GM18508 (cell line): ENCODE measurements around the gene C9orf152.
"Not testable (repeated sequence)": the region's sequence is repeated elsewhere in the genome, so short reads cannot be mapped to it uniquely, and the experiment has no call there.

Experiments
- ATAC-seq: cut with Tn5 transposase; IDR thresholded peaks from one replicate; pipeline ENCODE4 v1.9.1; 2021; ENCODE audit warnings: moderate number of reproducible peaks; ENCODE audit not compliant: insufficient read depth, unreplicated experiment

The C9orf152 gene

GRCh38 chr9:110217656-110218099, 9.7 kb upstream of the C9orf152 start:
- ATAC-seq = no peak

GRCh38 chr9:110214586-110215355, 6.8 kb upstream of the C9orf152 start:
- ATAC-seq = no peak

GRCh38 chr9:110214090-110214489, 6.1 kb upstream of the C9orf152 start:
- ATAC-seq = no peak

GRCh38 chr9:110213413-110214044, 5.6 kb upstream of the C9orf152 start:
- no peak for ATAC-seq

DNA sequence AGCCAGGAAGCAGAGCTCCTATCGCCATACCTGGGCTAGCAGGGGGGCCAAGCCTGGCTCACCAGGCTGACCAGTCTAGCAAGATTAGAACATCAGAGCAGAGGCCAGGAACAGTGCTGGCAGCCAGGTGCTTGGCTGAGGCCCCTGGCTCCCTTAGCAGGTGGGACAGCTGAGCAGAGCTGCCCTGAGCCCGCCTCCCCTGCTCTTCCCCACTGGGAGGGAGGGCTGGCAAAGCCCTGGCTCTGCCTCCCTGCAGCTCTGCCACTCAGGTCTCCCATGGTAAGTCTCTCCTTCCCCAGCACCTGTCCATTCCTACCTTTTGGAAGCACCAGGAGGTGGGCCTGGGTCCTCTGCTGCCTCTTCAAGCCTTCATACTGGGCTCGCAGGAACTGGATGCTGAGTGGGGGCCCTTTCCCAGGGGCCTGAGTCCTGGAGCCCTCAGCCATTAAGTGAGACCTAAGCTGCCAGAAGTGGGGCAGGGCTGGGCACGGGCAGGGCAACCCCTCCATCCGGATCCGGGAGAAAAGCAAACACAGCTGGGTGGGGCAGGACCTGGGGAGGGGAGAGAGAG, 803 bp downstream of the C9orf152 start:
- ATAC-seq = no peak

DNA sequence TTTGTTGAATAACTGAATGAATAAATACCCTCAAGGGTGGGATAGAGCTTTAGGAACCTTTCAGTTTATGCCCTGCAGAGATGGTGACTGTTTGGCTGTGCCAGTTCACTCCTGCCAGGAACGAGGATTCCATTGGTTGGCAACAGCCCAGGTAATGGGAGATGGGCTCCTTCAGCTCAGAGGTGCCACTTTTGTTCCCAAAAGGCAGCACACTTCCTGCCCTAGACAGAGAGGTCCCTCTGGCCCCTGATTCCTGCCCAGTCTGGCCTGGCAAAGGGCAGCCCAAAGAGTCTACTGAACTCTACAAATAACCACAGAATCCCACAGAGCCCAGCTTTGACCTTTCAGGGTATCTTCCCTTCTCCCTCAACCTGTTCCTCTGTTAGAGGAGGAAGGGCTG, 1.6 kb downstream of the C9orf152 start:
- no peak for ATAC-seq

GRCh38 chr9:110205612-110206011, 2.3 kb downstream of the C9orf152 start:
- not testable (repeated sequence) for ATAC-seq

DNA sequence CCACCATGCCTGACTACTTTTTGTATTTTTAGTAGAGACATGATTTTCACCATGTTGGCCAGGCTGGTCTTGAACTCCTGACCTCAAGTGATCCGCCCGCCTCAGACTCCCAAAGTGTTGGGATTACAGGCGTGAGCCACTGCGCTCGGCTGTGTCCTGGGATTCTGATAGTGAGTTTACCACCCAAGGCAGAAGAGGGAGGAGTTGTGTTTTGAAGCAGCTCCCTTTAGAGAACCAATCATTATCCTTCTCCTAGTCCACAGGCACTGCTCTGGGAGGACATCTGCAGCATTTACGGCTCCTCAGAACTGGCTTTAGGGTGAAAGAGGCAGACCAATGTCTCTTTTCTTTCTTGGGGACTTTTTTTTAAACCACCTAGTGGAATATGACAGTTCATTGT, 5.7 kb downstream of the C9orf152 start:
- ATAC-seq = no peak

GRCh38 chr9:110199643-110200042, 8.3 kb downstream of the C9orf152 start:
- no peak for ATAC-seq

DNA sequence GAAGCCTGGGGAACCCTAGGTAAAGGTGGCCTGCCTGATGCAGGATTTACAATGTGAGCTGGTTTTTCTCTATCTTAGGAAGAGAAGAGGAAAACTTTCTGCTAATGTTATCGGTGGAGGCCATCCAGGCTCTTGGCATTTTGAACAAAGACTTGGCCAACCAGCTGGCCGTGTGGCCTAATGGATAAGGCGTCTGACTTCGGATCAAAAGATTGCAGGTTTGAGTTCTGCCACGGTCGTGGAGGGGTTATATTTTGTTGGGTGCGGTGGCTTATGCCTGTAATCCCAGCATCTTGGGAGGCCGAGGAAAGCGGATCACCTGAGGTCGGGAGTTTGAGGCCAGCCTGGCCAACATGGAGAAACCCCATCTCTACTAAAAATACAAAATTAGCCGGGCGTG, 9.6 kb downstream of the C9orf152 start:
- ATAC-seq = no peak

GRCh38 chr9:110197330-110198187, 10.4 kb downstream of the C9orf152 start:
- no peak for ATAC-seq

DNA sequence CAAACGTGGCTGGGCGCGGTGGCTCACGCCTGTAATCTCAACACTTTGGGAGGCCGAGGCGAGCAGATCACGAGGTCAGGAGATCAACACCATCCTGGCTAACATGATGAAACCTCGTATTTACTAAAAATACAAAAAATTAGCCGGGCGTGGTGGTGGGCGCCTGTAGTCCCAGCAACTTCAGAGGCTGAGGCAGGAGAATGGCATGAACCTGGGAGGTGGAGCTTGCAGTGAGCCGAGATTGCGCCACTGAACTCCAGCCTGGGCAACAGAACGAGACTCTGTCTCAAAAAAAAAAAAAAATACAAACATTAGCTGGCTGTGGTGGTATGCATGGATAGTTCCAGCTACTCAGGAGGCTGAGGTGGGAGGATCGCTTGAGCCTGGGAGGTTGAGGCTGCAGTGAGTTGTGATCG, 11.9 kb downstream of the C9orf152 start:
- ATAC-seq = not testable (repeated sequence)

- no peak for ATAC-seq
These were observed 15.3 kb downstream of the C9orf152 start for GRCh38 chr9:110192531-110193261.

GRCh38 chr9:110191615-110192014, 16.3 kb downstream of the C9orf152 start:
- no peak for ATAC-seq

GRCh38 chr9:110189559-110190320, 18.2 kb downstream of the C9orf152 start:
- ATAC-seq = no peak

- no peak for ATAC-seq
These were observed 19.0 kb downstream of the C9orf152 start for GRCh38 chr9:110188991-110189390.

DNA sequence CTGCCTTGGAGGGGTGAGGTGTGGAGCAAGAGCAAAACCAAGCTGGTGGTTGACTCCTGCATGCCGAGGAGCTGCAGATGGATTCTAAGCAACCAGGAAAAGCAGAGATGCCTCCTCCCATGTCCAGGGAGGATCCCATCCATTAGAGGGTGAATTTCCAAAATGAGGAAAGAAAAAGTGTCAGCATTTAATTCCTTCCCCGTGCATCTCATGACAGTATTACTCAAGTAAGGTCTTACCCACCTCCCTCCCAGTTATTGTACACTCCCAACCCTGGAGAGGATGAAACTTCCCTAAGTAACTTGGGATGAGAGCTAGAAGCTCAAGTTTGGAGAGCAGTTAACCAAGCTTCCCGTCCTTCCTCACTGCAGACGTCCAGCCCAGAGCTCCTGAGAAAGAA, 19.9 kb downstream of the C9orf152 start:
- no peak for ATAC-seq

DNA sequence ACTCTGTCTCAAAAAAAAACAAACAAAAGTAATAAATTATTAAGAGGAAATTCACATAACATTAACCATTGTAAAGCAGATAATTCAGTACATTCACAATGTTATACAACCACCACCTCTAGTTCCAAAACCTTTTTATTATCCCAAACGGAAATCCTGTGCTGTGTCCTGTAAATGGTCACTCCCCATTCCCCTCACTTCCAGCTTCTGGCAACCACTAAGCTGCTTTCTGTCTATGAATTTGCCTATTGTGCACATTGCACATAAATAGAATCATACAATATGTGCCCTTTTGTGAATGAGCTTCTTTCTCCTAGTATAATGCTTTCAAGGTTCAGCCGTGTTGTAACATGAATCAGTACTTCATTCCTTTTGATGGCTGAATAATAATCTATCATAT, 20.8 kb downstream of the C9orf152 start:
- no peak for ATAC-seq

GRCh38 chr9:110186254-110186653, 21.7 kb downstream of the C9orf152 start:
- no peak for ATAC-seq
